Keratinocyte (primary cell): Measurements from ENCODE around the gene FMNL2. TPM values are rescaled to one million over a fixed set of nuclear protein-coding genes. Genes with fewer than 3 reads are reported as not detected.

Source experiments
- DNase-seq: peaks from one replicate; pipeline ENCODE4 v3.0.0-alpha.2; 2011; ENCODE audit warnings: low read depth, missing footprints, low spot score
- FAIRE-seq: peaks from 2 replicates; lab custom pipeline; 2011; peaks lifted over from hg19 to GRCh38; lab: Jason Lieb, UNC
- H2AFZ ChIP-seq: 2 replicates; pipeline ENCODE4 v1.6.0; 2012; ENCODE audit warnings: low read length, control low read depth, inconsistent platforms; ENCODE audit not compliant: control insufficient read depth
- H3K27ac ChIP-seq: 2 replicates; pipeline ENCODE4 v1.5.1; 2011; ENCODE audit warnings: low read length; ENCODE audit not compliant: control insufficient read depth, insufficient read depth
- H3K27me3 ChIP-seq: 3 replicates; pipeline ENCODE4 v1.6.0; 2011; ENCODE audit warnings: low read length; ENCODE audit not compliant: control insufficient read depth, insufficient read depth; ENCODE audit errors: extremely low read depth
- H3K36me3 ChIP-seq, 2 experiments: 2 replicates in 1 of 2; 3 replicates in 1 of 2; pipeline ENCODE4 v1.5.1; 2011; ENCODE audit warnings: low read length in 2 of 2, mild to moderate bottlenecking in 1 of 2; ENCODE audit not compliant: control insufficient read depth in 2 of 2, insufficient read depth in 2 of 2; ENCODE audit errors: extremely low read depth in 1 of 2
- H3K4me1 ChIP-seq: 3 replicates; pipeline ENCODE4 v1.5.1; 2011; ENCODE audit warnings: low read length; ENCODE audit not compliant: control insufficient read depth, insufficient read depth; ENCODE audit errors: extremely low read depth
- H3K4me2 ChIP-seq: 3 replicates; pipeline ENCODE4 v1.6.0; 2011; ENCODE audit warnings: low read depth, low read length; ENCODE audit not compliant: control insufficient read depth, insufficient read depth; ENCODE audit errors: extremely low read depth
- H3K4me3 ChIP-seq, 3 experiments: fragments of 200-600 bp in 1 of 3; sonication (generic) in 1 of 3; 2 replicates in 2 of 3; 3 replicates in 1 of 3; pipeline ENCODE4 v1.5.1; 2011 to 2016; ENCODE audit warnings: low read length in 3 of 3, mild to moderate bottlenecking in 3 of 3, control low read depth in 2 of 3, inconsistent platforms in 1 of 3, low read depth in 1 of 3, mixed read lengths in 1 of 3, mixed run types in 1 of 3, moderate library complexity in 1 of 3; ENCODE audit not compliant: control insufficient read depth in 2 of 3, insufficient read depth in 2 of 3; ENCODE audit errors: extremely low read depth in 1 of 3
- H3K79me2 ChIP-seq: 2 replicates; pipeline ENCODE4 v1.6.0; 2012; ENCODE audit warnings: low read length; ENCODE audit not compliant: control insufficient read depth, insufficient read depth
- H3K9ac ChIP-seq: 3 replicates; pipeline ENCODE4 v1.6.0; 2011; ENCODE audit warnings: low read length; ENCODE audit not compliant: control insufficient read depth, insufficient read depth; ENCODE audit errors: extremely low read depth
- H3K9me1 ChIP-seq: 3 replicates; pipeline ENCODE4 v1.6.0; 2011; ENCODE audit warnings: low read length; ENCODE audit not compliant: control insufficient read depth, insufficient read depth; ENCODE audit errors: extremely low read depth
- H3K9me3 ChIP-seq: 2 replicates; pipeline ENCODE4 v1.5.1; 2012; ENCODE audit warnings: low read depth, low read length; ENCODE audit not compliant: control insufficient read depth
- H4K20me1 ChIP-seq: 3 replicates; pipeline ENCODE4 v1.6.0; 2011; ENCODE audit warnings: low read length; ENCODE audit not compliant: control insufficient read depth, insufficient read depth; ENCODE audit errors: extremely low read depth
- EZH2 ChIP-seq: IDR thresholded peaks from one replicate; pipeline ENCODE4 v1.6.1; 2012; ENCODE audit warnings: inconsistent platforms, mild to moderate bottlenecking, low read length, moderate library complexity
- dilution Hi-C: fragments of 300-500 bp; cut with MboI; formaldehyde crosslinking; loops from one replicate; pipeline ENCODE4 v1.7.0; 2020; ENCODE audit warnings: low sequenced_read_pairs; ENCODE audit not compliant: extremely low pct_ligation_motif_present
- polyA plus RNA-seq, 5 experiments: library from polyadenylated mRNA; depleted of rRNA in 3 of 5; stranded (reverse) in 3 of 5; stranded (forward) in 1 of 5; unstranded in 1 of 5; fragments of >200 nt; gene quantifications; 1 replicate in 1 of 5; 2 replicates in 3 of 5; 3 replicates in 1 of 5; pipeline versions ENCODE4 v1.2.1 to v1.2.3, GENCODE V29; 2011 to 2012; ENCODE audit warnings: missing spikeins in 2 of 5, low read depth in 1 of 5, low replicate concordance in 1 of 5
- TF ChIP-seq, protein P1 (sequence below), 3 experiments: IDR thresholded peaks in 1 of 3; conservative IDR thresholded peaks in 1 of 3; optimal IDR thresholded peaks in 1 of 3; 2 replicates in 2 of 3; 3 replicates in 1 of 3; pipeline versions ENCODE3 to v1.5.1; 2011; ENCODE audit warnings: low read length in 3 of 3, mild to moderate bottlenecking in 3 of 3, moderate library complexity in 2 of 3, control low read depth in 1 of 3, inconsistent platforms in 1 of 3; ENCODE audit not compliant: insufficient read depth in 2 of 3; ENCODE audit errors: extremely low read depth in 1 of 3

Gene FMNL2
- polyA plus RNA-seq, 1 donor (not counting 4 experiments of a cell fraction or from before 2014, with no cell fraction given): 62.7 TPM

DNA sequence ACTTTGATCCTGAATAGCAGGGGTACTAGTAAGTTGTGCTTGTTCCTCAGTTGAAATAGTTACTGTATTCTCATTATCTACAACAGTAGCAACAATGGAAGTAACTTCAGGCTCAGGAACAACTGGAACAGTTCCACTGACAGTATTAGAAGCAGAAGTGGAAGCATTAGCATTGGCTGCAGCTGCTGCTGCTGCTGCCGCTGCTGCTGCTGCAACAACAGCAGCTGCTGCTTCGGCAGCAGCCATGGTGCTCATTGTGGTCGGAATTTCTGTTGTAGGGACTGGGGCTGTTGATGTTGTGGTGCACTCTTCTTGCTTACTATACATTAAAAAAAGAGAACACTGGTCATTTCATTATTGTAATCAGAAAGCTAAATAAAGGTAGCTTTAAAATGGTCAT is 341.5 kb downstream of the FMNL2 start:
- Histone ChIP-seq H3K4me1 (no peaks in the 10 kb centered on the region), H2AFZ (no peak overlapping the region), H3K4me3 (no peak overlapping the region), H3K79me2 (no peaks in the 10 kb centered on the region), H3K27me3 (no peaks in the 10 kb centered on the region), H3K27ac (no peak overlapping the region), H3K9me3 (no peaks in the 10 kb centered on the region), H3K9me1 (no peaks in the 10 kb centered on the region), H3K9ac (no peak overlapping the region), H4K20me1 (no peaks in the 10 kb centered on the region), H3K36me3 (peaks cover 15 to 21% of the 10 kb centered on the region in 2 experiments), H3K4me2 (no peak overlapping the region)
- TF ChIP-seq, protein P1, sequence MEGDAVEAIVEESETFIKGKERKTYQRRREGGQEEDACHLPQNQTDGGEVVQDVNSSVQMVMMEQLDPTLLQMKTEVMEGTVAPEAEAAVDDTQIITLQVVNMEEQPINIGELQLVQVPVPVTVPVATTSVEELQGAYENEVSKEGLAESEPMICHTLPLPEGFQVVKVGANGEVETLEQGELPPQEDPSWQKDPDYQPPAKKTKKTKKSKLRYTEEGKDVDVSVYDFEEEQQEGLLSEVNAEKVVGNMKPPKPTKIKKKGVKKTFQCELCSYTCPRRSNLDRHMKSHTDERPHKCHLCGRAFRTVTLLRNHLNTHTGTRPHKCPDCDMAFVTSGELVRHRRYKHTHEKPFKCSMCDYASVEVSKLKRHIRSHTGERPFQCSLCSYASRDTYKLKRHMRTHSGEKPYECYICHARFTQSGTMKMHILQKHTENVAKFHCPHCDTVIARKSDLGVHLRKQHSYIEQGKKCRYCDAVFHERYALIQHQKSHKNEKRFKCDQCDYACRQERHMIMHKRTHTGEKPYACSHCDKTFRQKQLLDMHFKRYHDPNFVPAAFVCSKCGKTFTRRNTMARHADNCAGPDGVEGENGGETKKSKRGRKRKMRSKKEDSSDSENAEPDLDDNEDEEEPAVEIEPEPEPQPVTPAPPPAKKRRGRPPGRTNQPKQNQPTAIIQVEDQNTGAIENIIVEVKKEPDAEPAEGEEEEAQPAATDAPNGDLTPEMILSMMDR (optimal IDR thresholded peaks at IDR 0.05 in 1 of 3, IDR thresholded peaks at IDR 0.05 in 1 of 3, conservative IDR thresholded peaks at IDR 0.05 in 1 of 3; ENCODE audit: extremely low read depth in 1 of 3, insufficient read depth in 2 of 3, low read length in 3 of 3): no peak
- TF ChIP-seq EZH2: no peak
- DNase-seq (no peak), FAIRE-seq (no peak)
- dilution Hi-C loops: no loop called here

DNA sequence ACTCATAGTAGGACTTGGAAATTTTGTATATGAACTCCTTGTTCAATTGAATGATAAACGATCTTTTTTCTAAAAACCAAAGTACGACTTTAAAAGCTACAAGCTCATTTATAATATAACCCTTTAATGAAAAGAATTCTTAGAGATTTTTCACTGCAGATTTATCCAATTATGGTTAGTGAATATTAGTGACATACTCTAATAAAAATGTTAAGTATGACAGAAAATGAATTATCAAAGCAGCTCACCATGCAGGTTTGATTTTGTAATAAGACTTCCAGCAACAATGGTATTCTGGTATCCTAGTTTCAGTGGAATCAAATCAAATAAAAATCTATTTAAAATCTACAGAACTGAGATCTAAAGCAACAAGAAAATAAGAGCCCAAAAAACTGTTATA is 343.8 kb downstream of the FMNL2 start:
- H4K20me1 ChIP-seq: no peaks in the 10 kb centered on the region
- no peak overlapping the region for H3K9ac ChIP-seq
- H3K4me2 ChIP-seq: no peak overlapping the region
- peaks cover 15% of the 10 kb centered on the region in 2 experiments for H3K36me3 ChIP-seq
- no peak overlapping the region for H3K27ac ChIP-seq
- no peak for TF ChIP-seq EZH2
- TF ChIP-seq, protein P1 (optimal IDR thresholded peaks at IDR 0.05 in 1 of 3, IDR thresholded peaks at IDR 0.05 in 1 of 3, conservative IDR thresholded peaks at IDR 0.05 in 1 of 3; ENCODE audit: extremely low read depth in 1 of 3, insufficient read depth in 2 of 3, low read length in 3 of 3): no peak
- no peaks in the 10 kb centered on the region for H3K9me3 ChIP-seq
- H2AFZ ChIP-seq: no peak overlapping the region
- H3K79me2 ChIP-seq: peaks cover 10% of the 10 kb centered on the region
- dilution Hi-C loops: no loop called here
- FAIRE-seq (no peak), DNase-seq (no peak)
- H3K9me1 ChIP-seq: no peaks in the 10 kb centered on the region
- no peaks in the 10 kb centered on the region for H3K27me3 ChIP-seq
- H3K4me1 ChIP-seq: no peaks in the 10 kb centered on the region
- no peak overlapping the region for H3K4me3 ChIP-seq
